GM18909 (cell line): ENCODE measurements around the gene KRT2.

Experiments used
- ATAC-seq: cut with Tn5 transposase; IDR thresholded peaks from one replicate; pipeline ENCODE4 v1.9.1; 2021; ENCODE audit warnings: mild to moderate bottlenecking; ENCODE audit not compliant: unreplicated experiment, poor library complexity

Gene KRT2

GRCh38 chr12:52651726-52652261 lies at the start of gene KRT2:
KRT2 (minus strand) TSS chr12:52652211; CDS start chr12:52652142, 69 bp downstream.
- no peak for ATAC-seq

GRCh38 chr12:52701281-52701680 lies 49.3 kb upstream of the KRT2 start:
- ATAC-seq: no peak

- no peak for ATAC-seq
Observed at GRCh38 chr12:52699960-52700359, 47.9 kb upstream of the KRT2 start.

DNA sequence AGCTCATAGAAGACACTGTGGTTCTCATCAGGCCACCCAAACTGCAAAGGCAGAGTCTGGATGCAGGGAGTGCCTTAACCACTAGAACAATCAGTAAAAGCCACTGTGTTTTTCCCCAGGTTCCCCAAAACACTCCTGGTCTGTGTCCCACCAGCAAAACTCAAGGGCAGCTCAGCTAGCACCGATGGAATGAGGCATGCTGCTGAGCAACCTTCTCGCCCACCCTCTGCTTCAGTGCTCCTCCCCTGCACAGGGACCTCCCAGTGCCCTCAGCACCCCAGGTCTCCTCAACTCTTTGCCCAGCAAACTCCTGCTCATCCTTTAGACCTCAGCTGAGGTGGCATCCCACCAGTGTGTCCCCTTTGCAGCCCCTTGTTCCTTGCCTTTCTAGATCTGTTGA lies 47.4 kb upstream of the KRT2 start:
- no peak for ATAC-seq

DNA sequence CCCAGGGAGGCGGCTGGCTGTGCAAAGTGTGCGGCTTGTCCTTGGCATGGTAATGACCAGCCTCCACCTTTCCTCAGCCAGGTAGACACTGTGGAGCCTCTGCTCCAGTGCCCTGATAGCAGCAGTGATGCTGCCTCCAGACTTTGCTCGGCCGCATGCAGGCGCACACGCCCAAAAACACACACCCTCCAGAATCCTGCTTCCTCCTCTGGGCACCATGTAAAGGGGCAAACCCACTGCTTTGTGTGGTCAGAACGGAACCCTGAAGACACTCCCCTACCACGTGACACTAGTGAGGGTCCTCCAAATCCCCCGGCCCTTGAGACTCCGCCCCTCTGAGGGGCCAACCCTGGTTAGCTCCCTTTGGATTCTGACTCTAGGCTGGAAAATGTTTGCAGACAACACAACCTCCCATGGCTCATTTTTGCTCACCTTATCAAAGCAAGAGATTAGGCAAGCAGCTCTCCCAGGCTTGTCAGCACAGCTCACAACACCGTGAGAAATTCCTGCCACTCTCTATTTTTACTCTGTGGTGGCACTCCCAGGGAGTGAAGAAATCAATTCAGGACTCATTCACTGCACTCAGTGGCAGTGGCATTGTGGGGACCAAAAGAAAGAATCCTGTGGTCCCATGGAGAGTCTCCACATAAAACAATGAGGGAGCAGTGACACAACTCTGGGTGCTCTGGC lies 46.8 kb upstream of the KRT2 start:
- ATAC-seq: no peak

GRCh38 chr12:52697058-52697582 lies 45.1 kb upstream of the KRT2 start:
- ATAC-seq: no peak

DNA sequence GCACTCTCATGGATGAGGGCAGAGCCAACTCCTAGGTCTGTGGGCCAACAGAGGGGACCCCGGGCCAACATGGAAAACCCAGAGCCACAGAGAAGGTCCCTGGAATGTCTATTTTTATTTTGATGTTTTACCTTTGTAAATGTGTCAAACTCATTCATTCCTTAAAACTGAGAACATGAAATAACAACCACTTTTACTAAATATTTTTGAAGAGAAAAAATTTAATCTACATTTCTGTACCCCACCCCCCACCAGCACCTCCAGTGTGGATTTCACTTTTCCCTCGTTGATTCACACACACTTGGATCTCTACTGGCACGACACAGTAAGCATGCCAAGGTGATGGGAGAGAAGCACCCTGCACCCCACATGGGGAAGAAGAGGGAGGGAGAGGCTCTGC lies 44.6 kb upstream of the KRT2 start:
- no peak for ATAC-seq

- no peak for ATAC-seq
Observed at GRCh38 chr12:52695039-52695438, 43.0 kb upstream of the KRT2 start.

DNA sequence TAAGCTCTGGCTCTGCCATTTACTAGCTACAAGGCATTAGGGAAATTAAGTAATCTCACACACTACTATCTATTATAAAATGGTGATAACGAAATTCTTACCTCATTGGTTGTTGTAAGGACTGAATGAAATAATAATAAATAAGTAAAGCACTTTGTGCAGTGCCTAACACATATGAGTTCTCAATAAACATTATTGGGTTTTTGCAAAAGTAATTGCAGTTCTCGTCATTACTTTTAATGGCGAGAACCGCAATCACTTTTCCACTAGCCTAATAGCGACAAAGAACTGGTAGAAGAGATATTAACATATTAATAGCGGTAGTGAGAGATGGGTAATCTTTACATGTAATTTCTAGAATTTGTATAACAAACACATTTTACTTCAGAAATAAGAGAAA lies 42.1 kb upstream of the KRT2 start:
- no peak for ATAC-seq

- ATAC-seq: no peak
Observed at GRCh38 chr12:52693261-52693660, 41.2 kb upstream of the KRT2 start.

DNA sequence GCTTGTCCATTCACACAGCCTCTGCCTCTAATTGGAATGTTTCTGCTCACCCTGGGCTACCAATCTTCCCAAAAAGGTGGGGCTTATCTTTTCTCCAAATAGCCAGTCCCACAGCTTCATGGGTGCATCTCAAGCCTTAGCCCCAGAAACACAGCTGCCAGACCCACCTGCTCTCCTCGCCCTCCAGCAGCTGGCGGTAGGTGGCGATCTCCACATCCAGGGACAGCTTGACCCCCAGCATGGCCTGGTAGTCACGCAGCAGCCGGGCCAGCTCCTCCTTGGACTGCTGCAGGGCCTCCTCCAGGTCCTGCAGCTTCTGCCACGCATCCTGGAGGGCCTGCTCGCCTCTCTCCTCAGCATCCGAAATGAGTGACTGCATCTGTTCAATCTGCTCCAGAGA lies 40.2 kb upstream of the KRT2 start:
- no peak for ATAC-seq

- no peak for ATAC-seq
Observed at GRCh38 chr12:52691841-52692150, 39.8 kb upstream of the KRT2 start.

DNA sequence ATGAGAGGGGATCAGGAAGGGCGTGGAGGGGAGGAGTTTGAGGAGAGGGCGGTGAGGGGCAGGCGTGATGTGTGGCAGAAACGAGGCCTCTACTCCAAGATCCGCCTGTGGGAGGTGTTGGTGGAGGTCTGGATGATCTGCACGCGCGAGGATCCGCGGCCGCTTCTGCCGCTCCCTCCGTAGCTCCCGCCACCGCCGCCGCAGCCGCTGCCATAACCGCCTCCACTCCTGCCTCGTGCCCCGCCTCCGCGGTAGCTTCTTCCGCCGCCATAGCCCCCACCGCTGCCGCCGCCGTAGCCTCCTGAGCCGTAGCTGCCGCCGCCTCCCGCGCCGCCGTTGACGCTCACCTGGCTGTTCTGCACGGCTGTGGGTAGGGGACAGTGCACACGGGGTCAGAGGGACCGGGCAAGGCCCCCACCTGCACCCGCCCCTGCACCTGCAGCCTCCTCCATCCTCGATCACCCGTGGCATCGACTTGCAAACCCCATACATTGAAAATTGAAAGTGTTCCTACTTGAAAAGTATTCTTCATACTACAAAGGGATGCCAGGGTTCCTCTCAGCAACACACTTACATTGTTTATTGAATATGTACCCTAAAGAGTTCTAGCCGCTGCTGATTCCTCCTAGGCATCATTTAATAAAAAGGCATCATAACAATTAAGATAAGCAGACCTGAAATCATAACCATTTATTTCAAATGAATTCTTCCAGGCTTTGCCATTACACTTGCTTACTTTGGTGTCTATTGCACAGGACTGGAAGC lies 39.2 kb upstream of the KRT2 start:
- no peak for ATAC-seq

DNA sequence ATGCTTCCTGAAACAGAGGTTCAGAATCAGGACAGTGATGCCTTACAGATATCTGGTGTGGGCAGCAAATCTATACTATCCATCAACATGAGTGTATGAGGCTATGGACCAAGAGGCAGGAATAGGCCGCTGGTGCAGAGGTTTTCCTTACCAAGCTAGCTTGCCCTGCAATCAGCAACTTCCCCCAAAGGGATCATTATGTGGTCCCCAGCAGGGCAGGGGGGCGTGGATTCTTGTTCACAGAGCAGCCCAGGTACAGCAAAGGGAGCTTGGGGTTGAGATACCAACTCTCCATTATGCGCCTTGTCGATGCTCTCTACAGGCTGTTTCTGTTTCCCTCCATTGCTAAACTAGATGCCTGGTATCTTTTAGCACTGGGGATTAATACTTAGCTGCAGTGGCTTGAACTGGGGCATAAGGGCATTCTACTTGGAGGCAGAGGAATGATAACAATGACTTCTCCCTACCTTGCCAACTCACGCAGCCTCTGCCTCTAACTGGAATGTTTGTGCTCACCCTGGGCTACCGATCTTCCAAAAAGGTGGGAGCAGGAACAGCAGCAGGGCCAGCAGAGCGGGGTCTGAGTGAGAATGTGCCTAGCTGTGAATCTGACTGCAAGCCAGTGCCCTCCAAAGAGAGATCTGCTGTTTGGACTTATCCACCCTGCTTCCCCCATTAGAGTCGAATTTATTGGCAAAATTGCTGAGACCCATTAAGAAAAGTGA lies 38.5 kb upstream of the KRT2 start:
- no peak for ATAC-seq

- no peak for ATAC-seq
Observed at GRCh38 chr12:52689936-52690335, 37.9 kb upstream of the KRT2 start.

- no peak for ATAC-seq
Observed at GRCh38 chr12:52689239-52689638, 37.2 kb upstream of the KRT2 start.

DNA sequence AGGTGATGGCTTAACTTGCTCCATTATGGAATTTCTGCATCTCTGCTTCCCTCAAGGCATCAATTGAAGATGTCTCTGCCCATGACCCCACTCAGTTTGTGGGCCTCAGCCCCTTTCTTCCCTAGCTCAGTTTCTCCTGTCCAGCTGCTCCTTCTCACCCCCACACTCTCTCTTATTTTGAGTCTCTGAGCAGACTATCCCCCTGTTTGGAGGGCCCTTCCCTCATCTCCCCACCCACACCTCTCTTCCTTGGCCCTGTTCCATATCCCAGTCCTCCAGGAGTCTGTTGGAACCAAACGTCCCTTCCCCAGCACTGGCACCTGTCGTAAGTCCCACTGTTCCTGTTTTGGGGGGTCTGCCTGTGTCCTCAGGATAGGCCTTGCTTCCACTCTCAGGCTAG lies 36.5 kb upstream of the KRT2 start:
- ATAC-seq: no peak

GRCh38 chr12:52687497-52688385 lies 35.7 kb upstream of the KRT2 start:
- no peak for ATAC-seq

DNA sequence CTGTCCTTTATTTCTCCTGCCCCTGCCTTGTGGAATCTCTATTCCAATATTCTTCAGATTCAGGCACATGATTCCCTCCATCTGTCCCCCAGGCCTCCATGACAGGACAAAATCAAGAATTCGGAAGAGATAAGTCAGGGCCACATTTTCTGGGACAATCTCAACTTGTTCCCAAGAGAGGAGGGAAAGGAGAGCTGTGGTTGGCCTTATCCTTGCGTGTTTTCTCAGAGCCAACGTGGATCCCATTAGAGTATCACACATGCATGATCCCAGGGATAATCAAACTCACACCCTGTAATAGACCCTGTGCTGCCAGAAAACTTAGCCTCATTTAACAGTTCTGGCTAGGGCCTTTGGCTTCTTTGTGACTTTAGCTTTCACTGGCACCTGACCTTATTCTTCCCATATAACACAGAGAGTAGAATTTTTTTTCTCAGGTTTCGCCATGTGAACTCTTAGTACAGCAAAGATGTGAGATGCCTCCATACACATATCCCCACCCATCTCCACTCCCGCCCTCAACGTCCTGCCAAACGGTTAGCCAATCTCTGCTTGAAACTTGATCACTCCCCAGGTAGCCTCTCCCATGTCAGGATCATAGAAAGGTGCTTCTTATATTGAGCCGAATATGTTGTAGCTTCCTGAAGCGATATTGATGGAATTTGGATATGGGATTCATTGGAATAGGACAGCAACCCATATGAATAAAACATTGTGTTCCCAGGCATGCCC lies 34.9 kb upstream of the KRT2 start:
- ATAC-seq: no peak
